A673 (cell line): ENCODE results near the gene SPATA16. TPM values are rescaled to one million over a fixed set of nuclear protein-coding genes. Genes with fewer than 3 reads are reported as not detected.
"Not testable (repeated sequence)": the region's sequence is repeated elsewhere in the genome, so short reads cannot be mapped to it uniquely, and the experiment has no call there.

Experiments used
- BruUV-seq: library from RNA; stranded (reverse); fragments of 400-500 nt; replicated peaks from 2 replicates; lab custom pipeline; 2021; lab: Mats Ljungman, UMichigan
- CTCF ChIA-PET: fragments of 300-600 bp; sonication (Branson Sonifier 250); formaldehyde crosslinking; loops from one replicate; lab custom pipeline; 2022; ENCODE audit warnings: antibody characterized with exemption; lab: Charles Lee
- POLR2A ChIA-PET: fragments of 300-600 bp; sonication (Branson Sonifier 250); formaldehyde crosslinking; loops from one replicate; lab custom pipeline; 2022; ENCODE audit warnings: antibody characterized with exemption; ENCODE audit not compliant: low non-redundant PET; lab: Charles Lee
- DNase-seq: peaks from one replicate; pipeline ENCODE4 v3.0.0-alpha.2; 2015; ENCODE audit warnings: low spot score
- H3K27ac ChIP-seq: fragments of 200-600 bp; sonication (generic); 2 replicates; pipeline ENCODE4 v1.5.1; 2016; ENCODE audit warnings: mixed run types, low read depth, mild to moderate bottlenecking, mixed read lengths, antibody characterized with exemption, low read length; ENCODE audit not compliant: poor library complexity, severe bottlenecking
- H3K27me3 ChIP-seq: fragments of 200-600 bp; sonication (generic); replicated peaks from 2 replicates; pipeline ENCODE4 v1.6.1; 2017; ENCODE audit warnings: mixed run types, low read depth, mild to moderate bottlenecking, mixed read lengths, antibody characterized with exemption, low read length; ENCODE audit not compliant: insufficient read depth, poor library complexity
- H3K36me3 ChIP-seq: fragments of 200-600 bp; sonication (generic); 2 replicates; pipeline ENCODE4 v1.6.1; 2016; ENCODE audit warnings: mixed run types, mild to moderate bottlenecking, mixed read lengths, antibody characterized with exemption, low read length; ENCODE audit not compliant: insufficient read depth, poor library complexity, severe bottlenecking
- H3K4me1 ChIP-seq: fragments of 200-600 bp; sonication (generic); 2 replicates; pipeline ENCODE4 v1.6.1; 2017; ENCODE audit warnings: mixed run types, mild to moderate bottlenecking, mixed read lengths, antibody characterized with exemption, low read length; ENCODE audit not compliant: insufficient read depth, poor library complexity, severe bottlenecking
- H3K4me3 ChIP-seq: fragments of 200-600 bp; sonication (generic); 2 replicates; pipeline ENCODE4 v1.5.1; 2016; ENCODE audit warnings: low read depth, mixed run types, mild to moderate bottlenecking, mixed read lengths, low read length; ENCODE audit not compliant: poor library complexity, severe bottlenecking
- H3K9me3 ChIP-seq: fragments of 200-600 bp; sonication (generic); 2 replicates; pipeline ENCODE4 v1.6.1; 2016; ENCODE audit warnings: mixed run types, low read depth, mild to moderate bottlenecking, mixed read lengths, antibody characterized with exemption, low read length; ENCODE audit not compliant: poor library complexity, severe bottlenecking
- CTCF ChIP-seq: fragments of 300-800, 200-600 bp; sonication (generic); conservative IDR thresholded peaks from 2 replicates; pipeline ENCODE4 v1.5.1; 2017; ENCODE audit warnings: low read depth, mild to moderate bottlenecking, antibody characterized with exemption, low read length, moderate library complexity, mixed read lengths
- EZH2 ChIP-seq: fragments of 200-600 bp; sonication (generic); IDR thresholded peaks from 2 replicates; pipeline ENCODE4 v1.6.1; 2017; ENCODE audit warnings: borderline replicate concordance, low read depth, mild to moderate bottlenecking, mixed read lengths, antibody characterized with exemption, low read length; ENCODE audit not compliant: poor library complexity, severe bottlenecking
- intact Hi-C: fragments of 100-400 bp; cut with micrococcal nuclease; formaldehyde crosslinking; loops from one replicate; pipeline ENCODE4 v1.10.0; 2022; ENCODE audit not compliant: unreplicated experiment
- total RNA-seq: library from RNA; stranded (reverse); gene quantifications from 2 replicates; pipeline ENCODE4 v1.2.3, GENCODE V29; 2021

Gene SPATA16
- total RNA-seq, 1 experiment from 2014 or later, result not detected

- CTCF ChIA-PET, result no interaction called here
- TF ChIP-seq EZH2 (no peak), CTCF (no peak)
- BruUV-seq, result no TSS peak
- DNase-seq, result no peak
- Histone ChIP-seq H3K4me3 (no peak overlapping the region), H3K4me1 (no peaks in the 10 kb centered on the region), H3K27me3 (no peaks in the 10 kb centered on the region), H3K27ac (no peak overlapping the region), H3K9me3 (no peaks in the 10 kb centered on the region), H3K36me3 (no peaks in the 10 kb centered on the region)
- intact Hi-C loops, result no loop called here
- POLR2A ChIA-PET, result interaction anchor here (0.7 kb wide), 1 partner anchor 28 kb away, joined by 3 read pairs; no protein-coding TSS in a partner anchor
Measured at GRCh38 chr3:172972067-172972466, 169.0 kb downstream of the SPATA16 start.

- DNase-seq, result no peak
- H3K27ac ChIP-seq, result no peak overlapping the region
- H3K9me3 ChIP-seq, result no peaks in the 10 kb centered on the region
- H3K4me1 ChIP-seq, result no peaks in the 10 kb centered on the region
- no TSS peak for BruUV-seq
- H3K36me3 ChIP-seq, result no peaks in the 10 kb centered on the region
- ChIA-PET CTCF (no interaction called here), POLR2A (no interaction called here)
- TF ChIP-seq CTCF (no peak), EZH2 (no peak)
- no peak overlapping the region for H3K4me3 ChIP-seq
- intact Hi-C loops, result no loop called here
- no peaks in the 10 kb centered on the region for H3K27me3 ChIP-seq
Measured at GRCh38 chr3:172968646-172969045, 172.4 kb downstream of the SPATA16 start.

GRCh38 chr3:172965256-172965655 lies 175.8 kb downstream of the SPATA16 start:
- Histone ChIP-seq H3K27me3 (no peaks in the 10 kb centered on the region), H3K27ac (no peak overlapping the region), H3K4me3 (no peak overlapping the region), H3K4me1 (peaks cover 1% of the 10 kb centered on the region), H3K9me3 (no peaks in the 10 kb centered on the region), H3K36me3 (no peaks in the 10 kb centered on the region)
- intact Hi-C loops, result no loop called here
- DNase-seq, result no peak
- no peak for TF ChIP-seq EZH2
- TF ChIP-seq CTCF, result no peak
- CTCF ChIA-PET, result no interaction called here
- POLR2A ChIA-PET, result no interaction called here
- no TSS peak for BruUV-seq

GRCh38 chr3:172960626-172961182 lies 180.3 kb downstream of the SPATA16 start:
- H3K4me3 ChIP-seq, H3K36me3 ChIP-seq, BruUV-seq, intact Hi-C loops, H3K4me1 ChIP-seq, POLR2A ChIA-PET, H3K27me3 ChIP-seq, H3K9me3 ChIP-seq, CTCF ChIA-PET: not testable (repeated sequence)
- peak; percentile 42 for DNase-seq
- H3K27ac ChIP-seq, result peak overlapping the region; percentile 60
